A549 (cell line): ENCODE measurements around the gene AP5S1. TPM values are rescaled to one million over a fixed set of nuclear protein-coding genes. Genes with fewer than 3 reads are reported as not detected.

Source experiments
- ATAC-seq, 2 experiments: fragments of 200-7000 bp in 1 of 2; fragments of >200 bp in 1 of 2; cut with Nextera tagmentation in 1 of 2; cut with Tn5 transposase in 1 of 2; 3 replicates each; pipeline versions ENCODE4 v1.8.0 to v1.9.1; 2018 to 2020; ENCODE audit warnings: mild to moderate bottlenecking in 1 of 2, moderate library complexity in 1 of 2
- CTCF ChIA-PET: fragments of 300-600 bp; sonication (Branson Sonifier 250); formaldehyde crosslinking; extraction: SDS; loops from one replicate; lab custom pipeline; 2021; ENCODE audit warnings: antibody characterized with exemption, inconsistent platforms; lab: Yijun Ruan, JAX
- POLR2A ChIA-PET: fragments of 350-600 bp; formaldehyde crosslinking; extraction: SDS; loops from one replicate; lab custom pipeline; 2021; ENCODE audit warnings: antibody characterized with exemption, inconsistent platforms; lab: Yijun Ruan, JAX
- DNase-seq, 2 experiments: peaks; one replicate each; pipeline versions ENCODE4 v3.0.0 to v3.0.0-alpha.2; 2011 to 2016; ENCODE audit warnings: low read depth in 1 of 2, low spot score in 1 of 2
- FAIRE-seq: peaks from 2 replicates; lab custom pipeline; 2011; peaks lifted over from hg19 to GRCh38; lab: Jason Lieb, UNC
- H3K27ac ChIP-seq, 2 experiments: fragments of >200 bp; sonication (Bioruptor Twin); formaldehyde crosslinking; 3 replicates each; pipeline ENCODE4 v1.5.1; 2016 to 2017
- H3K4me1 ChIP-seq: fragments of >200 bp; sonication (Bioruptor Twin); formaldehyde crosslinking; 3 replicates; pipeline ENCODE4 v1.6.1; 2016
- H3K4me2 ChIP-seq: fragments of >200 bp; sonication (Bioruptor Twin); formaldehyde crosslinking; 3 replicates; pipeline ENCODE4 v1.6.1; 2016
- H3K4me3 ChIP-seq: fragments of >200 bp; sonication (Bioruptor Twin); formaldehyde crosslinking; 3 replicates; pipeline ENCODE4 v1.5.1; 2016
- H3K9me3 ChIP-seq: fragments of >200 bp; sonication (Bioruptor Twin); formaldehyde crosslinking; 3 replicates; pipeline ENCODE4 v1.6.1; 2016
- CBX8 ChIP-seq: fragments of 200-600 bp; sonication (generic); IDR thresholded peaks from 2 replicates; pipeline ENCODE4 v1.6.1; 2016
- CHD2 ChIP-seq: fragments of 150-350 bp; IDR thresholded peaks from 2 replicates; pipeline ENCODE4 v1.6.1; 2014; ENCODE audit warnings: low read length; ENCODE audit not compliant: partially characterized antibody
- EHMT2 ChIP-seq: fragments of 200-600 bp; sonication (generic); IDR thresholded peaks from 2 replicates; pipeline ENCODE4 v1.6.1; 2016; ENCODE audit warnings: antibody characterized with exemption, low read depth, mild to moderate bottlenecking, moderate library complexity
- FOXS1 ChIP-seq: fragments of 250-450 bp; sonication (Bioruptor Pico); IDR thresholded peaks from 2 replicates; pipeline ENCODE4 v1.5.0; 2020; ENCODE audit warnings: mild to moderate bottlenecking, moderate library complexity
- GATA3 ChIP-seq: IDR thresholded peaks from 2 replicates; pipeline ENCODE4 v1.6.1; 2012; ENCODE audit warnings: borderline replicate concordance
- HES2 ChIP-seq: fragments of >200 bp; sonication (Bioruptor Twin); formaldehyde crosslinking; IDR thresholded peaks from 2 replicates; pipeline ENCODE4 v1.6.1; 2016
- HEYL ChIP-seq: fragments of 250-450 bp; sonication (Bioruptor Pico); IDR thresholded peaks from 2 replicates; pipeline ENCODE4 v1.8.0; 2021; ENCODE audit warnings: mild to moderate bottlenecking, moderate library complexity
- HOXB13 ChIP-seq: fragments of 250-450 bp; sonication (Bioruptor Pico); IDR thresholded peaks from 2 replicates; pipeline ENCODE4 v1.5.0; 2020; ENCODE audit warnings: low read depth, mild to moderate bottlenecking, moderate library complexity
- JUN ChIP-seq, 2 experiments: fragments of >200 bp; sonication (Bioruptor Twin); formaldehyde crosslinking; IDR thresholded peaks; 2 replicates in 1 of 2; 3 replicates in 1 of 2; pipeline ENCODE4 v1.6.1; 2016 to 2017
- JUNB ChIP-seq: fragments of >200 bp; sonication (Bioruptor Twin); formaldehyde crosslinking; IDR thresholded peaks from 2 replicates; pipeline ENCODE4 v1.6.1; 2016
- KDM5A ChIP-seq: fragments of 200-600 bp; sonication (generic); IDR thresholded peaks from 2 replicates; pipeline ENCODE4 v1.6.1; 2016; ENCODE audit warnings: antibody characterized with exemption, mild to moderate bottlenecking
- MAZ ChIP-seq: fragments of 150-350 bp; IDR thresholded peaks from 2 replicates; pipeline ENCODE4 v1.6.1; 2014; ENCODE audit warnings: antibody characterized with exemption, low read depth, low read length, borderline replicate concordance
- NFE2L2 ChIP-seq: fragments of 150-350 bp; conservative IDR thresholded peaks from 2 replicates; pipeline ENCODE4 v1.6.1; 2014; ENCODE audit warnings: low read length
- RAD21 ChIP-seq, 2 experiments: fragments of >200 bp in 1 of 2; sonication (Bioruptor Twin) in 1 of 2; formaldehyde crosslinking in 1 of 2; IDR thresholded peaks in 1 of 2; conservative IDR thresholded peaks in 1 of 2; 2 replicates in 1 of 2; 3 replicates in 1 of 2; pipeline ENCODE4 v1.6.1; 2012 to 2018; ENCODE audit warnings: inconsistent platforms in 1 of 2
- RARB ChIP-seq: fragments of 250-450 bp; sonication (Bioruptor Pico); IDR thresholded peaks from 2 replicates; pipeline ENCODE4 v1.8.0; 2021; ENCODE audit warnings: mild to moderate bottlenecking, moderate library complexity
- RCOR1 ChIP-seq: fragments of 150-350 bp; IDR thresholded peaks from 2 replicates; pipeline ENCODE4 v1.6.1; 2014; ENCODE audit warnings: antibody characterized with exemption, low read length, low read depth
- RFX5 ChIP-seq: fragments of 450-650 bp; IDR thresholded peaks from 2 replicates; pipeline ENCODE4 v1.7.1; 2014; ENCODE audit warnings: antibody characterized with exemption, mild to moderate bottlenecking, moderate library complexity
- USF2 ChIP-seq: fragments of 450-650 bp; IDR thresholded peaks from 2 replicates; pipeline ENCODE4 v1.6.1; 2014; ENCODE audit warnings: antibody characterized with exemption
- ZFP36 ChIP-seq: fragments of 450-650 bp; IDR thresholded peaks from 2 replicates; pipeline ENCODE4 v1.6.1; 2014; ENCODE audit warnings: borderline replicate concordance; ENCODE audit not compliant: partially characterized antibody
- ZSCAN20 ChIP-seq: fragments of 250-450 bp; sonication (Bioruptor Pico); IDR thresholded peaks from 2 replicates; pipeline ENCODE4 v1.8.0; 2022; ENCODE audit warnings: mild to moderate bottlenecking, moderate library complexity
- WGBS: methylation state at CpG from one replicate; pipeline ENCODE4 v1.1.6; 2017; ENCODE audit errors: missing lambda C conversion rate; 5-methylcytosine and 5-hydroxymethylcytosine counted together
- polyA plus RNA-seq, 4 experiments: library from polyadenylated mRNA; depleted of rRNA in 3 of 4; stranded (reverse); fragments of >200 nt; fragmentation: RNase III in 1 of 4; extraction: RNeasy Plus Mini Kit Qiagen cat#74134 plus additional on column Dnase treatment in 1 of 4; gene quantifications; 2 replicates in 3 of 4; 3 replicates in 1 of 4; pipeline ENCODE4 v1.2.3, GENCODE V29; 2011 to 2017
- TF ChIP-seq, protein P1 (sequence below): fragments of >200 bp; sonication (Bioruptor Twin); formaldehyde crosslinking; IDR thresholded peaks from 3 replicates; pipeline ENCODE4 v1.5.1; 2016
- TF ChIP-seq, protein P2 (sequence below): IDR thresholded peaks from 2 replicates; pipeline ENCODE4 v1.6.1; 2012
- TF ChIP-seq, protein P3 (sequence below): fragments of 250-450 bp; sonication (Bioruptor Pico); IDR thresholded peaks from 2 replicates; pipeline ENCODE4 v1.5.0; 2021; ENCODE audit warnings: mild to moderate bottlenecking, moderate library complexity, borderline replicate concordance

Gene AP5S1
- polyA plus RNA-seq, 2 of the 4 experiments (the other 2 are of a cell fraction), result 10.2 to 19.9 TPM

- FAIRE-seq (no peak), ATAC-seq (no peak), DNase-seq (no peak)
- Histone ChIP-seq H3K4me3 (no peak overlapping the region), H3K9me3 (no peaks in the 10 kb centered on the region), H3K27ac (no peak overlapping the region), H3K4me2 (no peak overlapping the region), H3K4me1 (peaks cover 12% of the 10 kb centered on the region)
- WGBS, result 67% methylated on average over 7 of the region's 7 CpGs
- TF ChIP-seq FOXS1 (CRISPR knock-in tag) (no peak), USF2 (no peak), ZFP36 (no peak), RFX5 (no peak), EHMT2 (no peak), JUNB (no peak), RCOR1 (no peak), HOXB13 (CRISPR knock-in tag) (no peak), MAZ (no peak), CHD2 (no peak), JUN (IDR thresholded peaks at IDR 0.05) (no peak), GATA3 (no peak)
- TF ChIP-seq, protein P1, sequence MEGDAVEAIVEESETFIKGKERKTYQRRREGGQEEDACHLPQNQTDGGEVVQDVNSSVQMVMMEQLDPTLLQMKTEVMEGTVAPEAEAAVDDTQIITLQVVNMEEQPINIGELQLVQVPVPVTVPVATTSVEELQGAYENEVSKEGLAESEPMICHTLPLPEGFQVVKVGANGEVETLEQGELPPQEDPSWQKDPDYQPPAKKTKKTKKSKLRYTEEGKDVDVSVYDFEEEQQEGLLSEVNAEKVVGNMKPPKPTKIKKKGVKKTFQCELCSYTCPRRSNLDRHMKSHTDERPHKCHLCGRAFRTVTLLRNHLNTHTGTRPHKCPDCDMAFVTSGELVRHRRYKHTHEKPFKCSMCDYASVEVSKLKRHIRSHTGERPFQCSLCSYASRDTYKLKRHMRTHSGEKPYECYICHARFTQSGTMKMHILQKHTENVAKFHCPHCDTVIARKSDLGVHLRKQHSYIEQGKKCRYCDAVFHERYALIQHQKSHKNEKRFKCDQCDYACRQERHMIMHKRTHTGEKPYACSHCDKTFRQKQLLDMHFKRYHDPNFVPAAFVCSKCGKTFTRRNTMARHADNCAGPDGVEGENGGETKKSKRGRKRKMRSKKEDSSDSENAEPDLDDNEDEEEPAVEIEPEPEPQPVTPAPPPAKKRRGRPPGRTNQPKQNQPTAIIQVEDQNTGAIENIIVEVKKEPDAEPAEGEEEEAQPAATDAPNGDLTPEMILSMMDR, result no peak
- TF ChIP-seq, protein P2, sequence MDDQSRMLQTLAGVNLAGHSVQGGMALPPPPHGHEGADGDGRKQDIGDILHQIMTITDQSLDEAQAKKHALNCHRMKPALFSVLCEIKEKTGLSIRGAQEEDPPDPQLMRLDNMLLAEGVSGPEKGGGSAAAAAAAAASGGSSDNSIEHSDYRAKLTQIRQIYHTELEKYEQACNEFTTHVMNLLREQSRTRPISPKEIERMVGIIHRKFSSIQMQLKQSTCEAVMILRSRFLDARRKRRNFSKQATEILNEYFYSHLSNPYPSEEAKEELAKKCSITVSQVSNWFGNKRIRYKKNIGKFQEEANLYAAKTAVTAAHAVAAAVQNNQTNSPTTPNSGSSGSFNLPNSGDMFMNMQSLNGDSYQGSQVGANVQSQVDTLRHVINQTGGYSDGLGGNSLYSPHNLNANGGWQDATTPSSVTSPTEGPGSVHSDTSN, result no peak
- ChIA-PET POLR2A (interaction anchor here (0.6 kb wide), 1 partner anchor 46 kb away, joined by 3 read pairs; no protein-coding TSS in a partner anchor), CTCF (interaction anchor here (0.7 to 72.1 kb wide), 6 partner anchors 7 to 301 kb away, joined by 3 to 2233 read pairs (median 820); partner anchors contain the start of genes ADAM33, ADISSP, CENPB and GFRA4)
Measured at GRCh38 chr20:3771552-3772058, 48.7 kb upstream of the AP5S1 start.

GRCh38 chr20:3775457-3776108 is 44.8 kb upstream of the AP5S1 start:
- ChIA-PET POLR2A (interaction anchor here (1.2 kb wide), 1 partner anchor 8 kb away, joined by 4 read pairs; the partner anchor contains the start of gene ADISSP), CTCF (interaction anchor here (1.3 to 56.5 kb wide), 5 partner anchors 11 to 99 kb away, joined by 3 to 1634 read pairs (median 4); partner anchors contain the start of genes ADISSP, CENPB and HSPA12B)
- Histone ChIP-seq H3K4me2 (no peak overlapping the region), H3K4me1 (peaks cover under 1% of the 10 kb centered on the region), H3K9me3 (no peaks in the 10 kb centered on the region), H3K4me3 (no peak overlapping the region), H3K27ac (no peak overlapping the region)
- FAIRE-seq (no peak), DNase-seq (no peak), ATAC-seq (no peak)
- no peak for TF ChIP-seq ZFP36
- no peak for TF ChIP-seq NFE2L2
- TF ChIP-seq RARB (CRISPR knock-in tag), result no peak
- TF ChIP-seq KDM5A, result no peak
- TF ChIP-seq, protein P3, sequence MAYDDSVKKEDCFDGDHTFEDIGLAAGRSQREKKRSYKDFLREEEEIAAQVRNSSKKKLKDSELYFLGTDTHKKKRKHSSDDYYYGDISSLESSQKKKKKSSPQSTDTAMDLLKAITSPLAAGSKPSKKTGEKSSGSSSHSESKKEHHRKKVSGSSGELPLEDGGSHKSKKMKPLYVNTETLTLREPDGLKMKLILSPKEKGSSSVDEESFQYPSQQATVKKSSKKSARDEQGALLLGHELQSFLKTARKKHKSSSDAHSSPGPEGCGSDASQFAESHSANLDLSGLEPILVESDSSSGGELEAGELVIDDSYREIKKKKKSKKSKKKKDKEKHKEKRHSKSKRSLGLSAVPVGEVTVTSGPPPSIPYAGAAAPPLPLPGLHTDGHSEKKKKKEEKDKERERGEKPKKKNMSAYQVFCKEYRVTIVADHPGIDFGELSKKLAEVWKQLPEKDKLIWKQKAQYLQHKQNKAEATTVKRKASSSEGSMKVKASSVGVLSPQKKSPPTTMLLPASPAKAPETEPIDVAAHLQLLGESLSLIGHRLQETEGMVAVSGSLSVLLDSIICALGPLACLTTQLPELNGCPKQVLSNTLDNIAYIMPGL (CRISPR knock-in tag), result no peak
- TF ChIP-seq CBX8, result no peak
- TF ChIP-seq JUNB, result no peak
- no peak for TF ChIP-seq ZSCAN20 (CRISPR knock-in tag)
- TF ChIP-seq RAD21 (conservative IDR thresholded peaks at IDR 0.05 in 1 of 2, IDR thresholded peaks at IDR 0.05 in 1 of 2), result no peak
- TF ChIP-seq HES2, result no peak
- TF ChIP-seq HEYL (CRISPR knock-in tag), result no peak
- TF ChIP-seq MAZ, result no peak
- WGBS, result 38% methylated on average over 4 of the region's 4 CpGs
